Measurements from ENCODE around the gene ADGRG3. TPM values are rescaled to one million over a fixed set of nuclear protein-coding genes. Genes with fewer than 3 reads are reported as not detected.

ADGRG3 gene
- total RNA-seq, 4 donors from 2014 or later = 1.0 to 3.2 (median 2.5) TPM; not detected in 1

- H3K27ac ChIP-seq = no peak overlapping the region
- intact Hi-C loops (cut with DNase I; ENCODE audit: low total_unique reads) = no loop called here
Observed at GRCh38 chr16:57704011-57704904, 36.2 kb downstream of the ADGRG3 start.

GRCh38 chr16:57704905-57705852 is 37.1 kb downstream of the ADGRG3 start:
- DNase-seq = no peak
- intact Hi-C loops (cut with DNase I; ENCODE audit: low total_unique reads) = no loop called here
- H3K36me3 ChIP-seq = no peaks in the 10 kb centered on the region
- H3K9me3 ChIP-seq = no peaks in the 10 kb centered on the region
- H3K4me1 ChIP-seq = no peaks in the 10 kb centered on the region
- TF ChIP-seq POLR2A (IDR thresholded peaks at IDR 0.05) = no peak
- no peak for TF ChIP-seq CTCF (IDR thresholded peaks at IDR 0.05)
- H3K27me3 ChIP-seq = no peaks in the 10 kb centered on the region
- H3K27ac ChIP-seq = no peak overlapping the region
- no peak overlapping the region for H3K4me3 ChIP-seq

More at GRCh38 chr16:57704011-57704904, 36.2 kb downstream of the ADGRG3 start:
- no peaks in the 10 kb centered on the region for H3K4me1 ChIP-seq
- no peak for DNase-seq
- no peak for TF ChIP-seq POLR2A (IDR thresholded peaks at IDR 0.05)
- no peaks in the 10 kb centered on the region for H3K36me3 ChIP-seq
- H3K9me3 ChIP-seq = no peaks in the 10 kb centered on the region
- no peaks in the 10 kb centered on the region for H3K27me3 ChIP-seq
- H3K4me3 ChIP-seq = no peak overlapping the region

- intact Hi-C loops (cut with DNase I; ENCODE audit: low total_unique reads) = no loop called here
- H3K4me3 ChIP-seq = no peak overlapping the region
- TF ChIP-seq POLR2A (IDR thresholded peaks at IDR 0.05) (no peak), CTCF (IDR thresholded peaks at IDR 0.05) (no peak)
Observed at GRCh38 chr16:57706717-57707116, 38.6 kb downstream of the ADGRG3 start.

GRCh38 chr16:57707331-57707730 is 39.2 kb downstream of the ADGRG3 start:
- no peaks in the 10 kb centered on the region for H3K9me3 ChIP-seq
- no peaks in the 10 kb centered on the region for H3K27me3 ChIP-seq
- no peak overlapping the region for H3K4me3 ChIP-seq
- H3K36me3 ChIP-seq = no peaks in the 10 kb centered on the region
- no peaks in the 10 kb centered on the region for H3K4me1 ChIP-seq
- intact Hi-C loops (cut with DNase I; ENCODE audit: low total_unique reads) = no loop called here
- no peak for DNase-seq
- H3K27ac ChIP-seq = no peak overlapping the region
- TF ChIP-seq CTCF (IDR thresholded peaks at IDR 0.05) (no peak), POLR2A (IDR thresholded peaks at IDR 0.05) (no peak)

More at GRCh38 chr16:57706717-57707116, 38.6 kb downstream of the ADGRG3 start:
- Histone ChIP-seq H3K27ac (no peak overlapping the region), H3K36me3 (no peaks in the 10 kb centered on the region), H3K4me1 (no peaks in the 10 kb centered on the region), H3K9me3 (no peaks in the 10 kb centered on the region), H3K27me3 (no peaks in the 10 kb centered on the region)
- DNase-seq = no peak

- TF ChIP-seq CTCF (IDR thresholded peaks at IDR 0.05) (no peak), POLR2A (IDR thresholded peaks at IDR 0.05) (no peak)
- Histone ChIP-seq H3K27me3 (no peaks in the 10 kb centered on the region), H3K4me1 (no peaks in the 10 kb centered on the region), H3K36me3 (no peaks in the 10 kb centered on the region), H3K27ac (no peak overlapping the region), H3K4me3 (no peak overlapping the region), H3K9me3 (no peaks in the 10 kb centered on the region)
- intact Hi-C loops (cut with DNase I; ENCODE audit: low total_unique reads) = no loop called here
- no peak for DNase-seq
Observed at GRCh38 chr16:57708168-57708567, 40.1 kb downstream of the ADGRG3 start.
